GM12891 (cell line): ENCODE results near the gene FAM240A.

Source experiments
- PAX5 ChIP-seq: IDR thresholded peaks from 2 replicates; pipeline ENCODE4 v1.6.1; 2011; ENCODE audit warnings: low read length, moderate library complexity, mild to moderate bottlenecking; ENCODE audit not compliant: insufficient read depth, severe bottlenecking
- POLR2A ChIP-seq: IDR thresholded peaks from 2 replicates; pipeline ENCODE4 v1.6.1; 2011; ENCODE audit warnings: low read depth, low read length, control low read depth
- POLR2AphosphoS5 ChIP-seq: IDR thresholded peaks from 2 replicates; pipeline ENCODE4 v1.6.1; 2011; ENCODE audit warnings: low read depth, low read length, control low read depth
- POU2F2 ChIP-seq: IDR thresholded peaks from 2 replicates; pipeline ENCODE4 v1.6.1; 2011; ENCODE audit warnings: low read depth, mild to moderate bottlenecking, control low read depth, low read length, moderate library complexity
- SPI1 ChIP-seq: IDR thresholded peaks from 2 replicates; pipeline ENCODE4 v1.6.1; 2011; ENCODE audit warnings: low read depth, low read length, control low read depth
- TAF1 ChIP-seq: IDR thresholded peaks from 2 replicates; pipeline ENCODE4 v1.6.1; 2011; ENCODE audit warnings: low read depth, low read length, control low read depth

DNA sequence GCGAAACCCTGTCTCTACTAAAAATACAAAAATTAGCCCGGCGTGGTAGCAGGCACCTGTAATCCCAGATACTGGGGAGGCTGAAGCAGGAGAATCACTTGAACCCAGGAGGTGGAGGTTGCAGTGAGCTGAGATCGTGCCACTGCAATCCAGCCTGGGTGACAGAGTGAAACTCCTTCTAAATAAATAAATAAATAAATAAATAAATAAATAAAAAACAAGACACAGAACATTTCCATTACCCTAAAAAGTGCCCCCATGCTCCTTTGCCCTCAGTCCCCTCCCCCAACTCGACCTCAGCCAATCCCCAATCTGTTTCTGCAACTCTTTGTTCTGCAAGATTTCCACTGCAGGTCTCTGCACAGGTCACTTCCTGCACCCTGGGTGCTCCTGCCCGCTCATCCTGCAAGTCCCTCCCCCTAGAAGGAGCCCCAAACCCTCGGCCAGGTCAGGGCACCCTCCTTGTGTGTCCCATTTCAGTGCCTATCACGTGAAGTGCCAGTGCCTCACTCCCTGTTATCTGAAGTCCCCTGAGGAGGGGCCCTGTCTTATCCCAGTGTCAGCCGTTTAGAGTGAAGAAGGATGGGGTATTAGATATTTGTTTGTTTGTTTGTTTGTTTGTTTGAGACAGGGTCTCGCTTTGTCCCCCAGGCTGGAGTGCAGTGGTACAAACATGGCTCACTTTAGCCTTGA is 1.1 kb downstream of the FAM240A start:
- no peak for TF ChIP-seq TAF1
- TF ChIP-seq POLR2A: no peak
- TF ChIP-seq POU2F2: no peak
- TF ChIP-seq POLR2AphosphoS5: no peak
- TF ChIP-seq PAX5: no peak
- no peak for TF ChIP-seq SPI1
